ENCODE measurements around the gene ARHGAP24.
A peak's percentile ranks its signal among the peaks of the same experiment; 100 is the strongest.
"Not testable (repeated sequence)": the region's sequence is repeated elsewhere in the genome, so short reads cannot be mapped to it uniquely, and the experiment has no call there.

The ARHGAP24 gene

GRCh38 chr4:86019906-86020305 is 545.0 kb downstream of the ARHGAP24 start:
- peak; percentile 16 for DNase-seq (ENCODE audit: low read depth)

DNA sequence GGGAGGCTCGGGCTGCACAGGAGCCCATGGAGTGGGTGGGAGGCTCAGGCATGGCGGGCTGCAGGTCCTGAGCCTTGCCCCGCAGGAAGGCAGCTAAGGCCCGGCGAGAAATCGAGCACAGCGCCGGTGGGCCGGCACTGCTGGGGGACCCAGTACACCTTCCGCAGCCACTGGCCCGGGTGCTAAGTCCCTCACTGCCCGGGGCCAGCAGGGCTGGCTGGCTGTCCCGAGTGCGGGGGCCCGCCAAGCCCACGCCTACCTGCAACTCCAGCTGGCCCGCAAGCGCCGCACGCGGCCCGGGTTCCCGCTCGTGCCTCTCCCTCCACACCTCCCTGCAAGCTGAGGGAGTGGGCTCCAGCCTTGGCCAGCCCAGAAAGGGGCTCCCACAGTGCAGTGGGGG is 546.7 kb downstream of the ARHGAP24 start:
- not testable (repeated sequence) for DNase-seq (ENCODE audit: low read depth)

DNA sequence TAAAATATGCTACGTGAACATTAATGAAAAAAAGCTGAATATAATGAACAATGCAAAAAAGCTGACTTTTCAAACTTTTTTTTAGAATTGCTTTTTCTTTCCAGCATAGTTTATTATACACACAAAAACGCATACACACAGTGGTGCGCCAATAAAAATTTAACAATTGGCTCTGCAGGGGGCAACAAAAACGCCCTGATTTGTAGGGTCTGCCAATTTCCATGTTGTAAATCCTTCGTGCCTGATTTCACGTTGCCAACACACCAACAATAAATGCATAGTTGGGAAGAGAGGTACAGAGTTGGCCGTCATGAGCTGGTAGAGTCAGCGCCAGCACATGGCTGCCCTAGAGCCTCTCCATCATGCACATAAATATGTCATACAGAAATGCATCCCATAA is 551.8 kb downstream of the ARHGAP24 start:
- DNase-seq (ENCODE audit: low read depth): no peak

DNA sequence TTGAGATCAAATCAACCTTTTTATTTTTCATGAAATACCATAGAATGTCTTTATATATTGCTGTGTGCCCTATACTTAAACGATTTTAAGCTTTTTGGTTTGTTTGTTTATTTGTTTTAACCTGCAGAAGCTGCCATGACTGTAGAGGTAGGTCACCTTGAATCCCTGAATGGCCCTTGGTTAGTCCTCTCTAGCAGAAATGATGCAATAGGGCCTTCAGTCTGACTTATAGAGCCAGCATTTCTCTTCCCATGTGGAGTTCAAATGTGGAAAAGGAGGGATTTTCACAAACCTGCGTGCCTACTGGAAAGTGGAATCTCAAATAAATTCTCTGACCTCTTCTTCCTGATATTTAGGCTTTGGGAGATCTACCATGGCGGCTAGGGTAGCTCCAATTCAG is 557.0 kb downstream of the ARHGAP24 start:
- DNase-seq (ENCODE audit: low read depth): no peak

GRCh38 chr4:86032476-86033022 is 557.6 kb downstream of the ARHGAP24 start:
- DNase-seq (ENCODE audit: low read depth): peak; percentile 98

DNA sequence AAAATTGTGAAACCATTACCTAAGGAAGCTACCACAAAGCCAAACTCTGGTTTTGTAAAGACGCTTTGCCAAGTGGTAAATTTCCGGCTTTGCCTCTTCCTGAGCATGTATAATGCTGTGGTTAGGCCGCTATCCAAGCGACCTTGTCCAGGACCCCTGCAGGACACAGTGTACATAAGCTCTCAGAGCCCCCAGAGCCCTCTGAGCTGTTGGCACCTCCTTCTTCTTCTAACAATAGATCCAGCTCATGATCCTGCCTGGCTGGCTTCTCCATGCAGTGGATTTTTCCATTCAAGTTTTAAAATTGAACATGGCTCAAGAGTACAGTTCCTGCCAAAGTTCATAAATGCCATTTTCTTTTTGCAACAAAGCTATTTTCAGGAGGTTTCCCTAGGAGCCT is 558.2 kb downstream of the ARHGAP24 start:
- DNase-seq (ENCODE audit: low read depth): peak; percentile 69

DNA sequence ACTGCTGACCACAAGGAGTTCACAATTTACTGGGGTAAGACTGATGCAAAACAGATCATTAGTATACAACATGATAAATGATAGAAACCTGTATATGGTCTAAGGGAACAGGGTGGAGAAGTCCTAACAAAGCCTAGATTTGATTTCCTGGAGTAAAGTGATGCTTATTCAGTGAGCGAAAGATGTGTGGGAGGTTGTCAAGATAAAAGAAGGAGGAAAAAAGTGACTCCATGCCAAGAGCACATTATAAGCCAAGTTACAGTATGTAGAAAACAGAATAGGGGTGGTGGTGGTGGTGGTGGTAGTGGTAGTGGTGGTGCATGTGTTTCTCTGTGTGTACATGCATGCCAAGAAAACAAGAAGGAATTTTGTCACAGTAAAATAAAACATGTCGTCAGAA is 559.7 kb downstream of the ARHGAP24 start:
- DNase-seq (ENCODE audit: low read depth): no peak

- peak; percentile 52 for DNase-seq (ENCODE audit: low read depth)
Observed at GRCh38 chr4:86035688-86036087, 560.7 kb downstream of the ARHGAP24 start.

DNA sequence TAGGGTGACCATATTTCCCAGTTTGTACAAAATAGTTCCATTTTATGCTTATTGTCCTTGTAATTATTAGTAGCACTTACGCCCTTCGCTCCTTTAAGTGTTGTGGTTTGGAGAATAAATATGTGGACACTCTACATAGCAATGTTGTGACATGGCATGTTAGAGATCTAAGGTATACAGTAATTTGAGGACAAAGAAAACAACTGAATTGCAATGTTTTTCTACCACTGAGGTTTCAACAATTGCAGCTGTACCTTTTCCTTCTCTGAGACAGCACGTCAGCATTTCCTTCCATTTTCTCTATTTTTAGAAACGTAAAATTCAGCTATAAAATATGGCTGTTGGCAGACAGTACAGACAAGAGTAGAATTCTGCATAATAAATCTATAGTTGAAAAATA is 561.8 kb downstream of the ARHGAP24 start:
- DNase-seq (ENCODE audit: low read depth): peak; percentile 62

- no peak for DNase-seq (ENCODE audit: low read depth)
Observed at GRCh38 chr4:86038037-86038436, 563.1 kb downstream of the ARHGAP24 start.

- DNase-seq (ENCODE audit: low read depth): peak; percentile 67
Observed at GRCh38 chr4:86043755-86044592, 569.0 kb downstream of the ARHGAP24 start.

- no peak for DNase-seq (ENCODE audit: low read depth)
Observed at GRCh38 chr4:86044593-86044985, 569.6 kb downstream of the ARHGAP24 start.

DNA sequence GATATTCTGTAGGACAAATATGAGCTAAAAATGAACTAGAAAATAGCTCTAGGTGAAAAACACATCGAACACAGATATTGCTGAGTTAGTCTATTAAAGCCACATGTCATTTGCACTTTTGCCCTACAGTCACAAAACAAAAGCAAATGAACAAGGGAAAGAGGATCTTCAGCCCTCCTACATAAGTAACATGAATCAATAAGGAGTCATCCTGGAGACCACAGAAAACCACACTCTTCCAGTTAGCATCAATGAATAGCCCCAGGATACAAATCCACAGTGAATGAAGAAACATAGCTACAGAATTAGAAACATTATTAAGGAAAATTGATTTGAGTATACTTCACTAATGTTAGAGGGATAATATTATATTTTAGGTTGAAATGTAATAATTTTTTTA is 573.5 kb downstream of the ARHGAP24 start:
- peak; percentile 50 for DNase-seq (ENCODE audit: low read depth)

- no peak for DNase-seq (ENCODE audit: low read depth)
Observed at GRCh38 chr4:86050496-86050895, 575.5 kb downstream of the ARHGAP24 start.

Data from EH (cell line).